Measurements from ENCODE around the gene S100A7.
"Not testable (repeated sequence)": the region's sequence is repeated elsewhere in the genome, so short reads cannot be mapped to it uniquely, and the experiment has no call there.

S100A7 gene

GRCh38 chr1:153475282-153475681, 14.8 kb upstream of the S100A7 start:
- no peak for DNase-seq

- DNase-seq: no peak
These were observed 13.9 kb upstream of the S100A7 start for GRCh38 chr1:153474347-153474746.

GRCh38 chr1:153470707-153471106, 10.3 kb upstream of the S100A7 start:
- DNase-seq: peak; percentile 34

- no peak for DNase-seq
These were observed 6.5 kb upstream of the S100A7 start for GRCh38 chr1:153466908-153467307.

- DNase-seq: no peak
These were observed 5.6 kb upstream of the S100A7 start for GRCh38 chr1:153465811-153466636.

GRCh38 chr1:153462741-153463140, 2.3 kb upstream of the S100A7 start:
- not testable (repeated sequence) for DNase-seq

GRCh38 chr1:153459655-153460054, 796 bp downstream of the S100A7 start:
- DNase-seq: no peak

GRCh38 chr1:153456396-153456795, 4.1 kb downstream of the S100A7 start:
- DNase-seq: no peak

GRCh38 chr1:153448851-153449250, 11.6 kb downstream of the S100A7 start:
- DNase-seq: not testable (repeated sequence)

GRCh38 chr1:153447498-153448170, 12.8 kb downstream of the S100A7 start:
- no peak for DNase-seq

GRCh38 chr1:153444078-153444477, 16.4 kb downstream of the S100A7 start:
- no peak for DNase-seq

- no peak for DNase-seq
These were observed 17.0 kb downstream of the S100A7 start for GRCh38 chr1:153443486-153443885.

GRCh38 chr1:153441238-153441755, 19.2 kb downstream of the S100A7 start:
- no peak for DNase-seq

- DNase-seq: no peak
These were observed 21.2 kb downstream of the S100A7 start for GRCh38 chr1:153439273-153439672.

GRCh38 chr1:153438599-153438998, 21.9 kb downstream of the S100A7 start:
- no peak for DNase-seq

GRCh38 chr1:153437236-153437635, 23.2 kb downstream of the S100A7 start:
- no peak for DNase-seq

GRCh38 chr1:153434746-153435455, 25.6 kb downstream of the S100A7 start:
- no peak for DNase-seq

- no peak for DNase-seq
These were observed 27.4 kb downstream of the S100A7 start for GRCh38 chr1:153432874-153433681.

- DNase-seq: no peak
These were observed 28.5 kb downstream of the S100A7 start for GRCh38 chr1:153431928-153432327.

GRCh38 chr1:153431427-153431826, 29.0 kb downstream of the S100A7 start:
- no peak for DNase-seq

- no peak for DNase-seq
These were observed 29.4 kb downstream of the S100A7 start for GRCh38 chr1:153431002-153431401.

- DNase-seq: no peak
These were observed 29.9 kb downstream of the S100A7 start for GRCh38 chr1:153430561-153430960.

- DNase-seq: no peak
These were observed 30.3 kb downstream of the S100A7 start for GRCh38 chr1:153430166-153430553.

All from GF-D8 (cell line).